ENCODE measurements around the gene ECEL1.
A peak's percentile ranks its signal among the peaks of the same experiment; 100 is the strongest.

DNA sequence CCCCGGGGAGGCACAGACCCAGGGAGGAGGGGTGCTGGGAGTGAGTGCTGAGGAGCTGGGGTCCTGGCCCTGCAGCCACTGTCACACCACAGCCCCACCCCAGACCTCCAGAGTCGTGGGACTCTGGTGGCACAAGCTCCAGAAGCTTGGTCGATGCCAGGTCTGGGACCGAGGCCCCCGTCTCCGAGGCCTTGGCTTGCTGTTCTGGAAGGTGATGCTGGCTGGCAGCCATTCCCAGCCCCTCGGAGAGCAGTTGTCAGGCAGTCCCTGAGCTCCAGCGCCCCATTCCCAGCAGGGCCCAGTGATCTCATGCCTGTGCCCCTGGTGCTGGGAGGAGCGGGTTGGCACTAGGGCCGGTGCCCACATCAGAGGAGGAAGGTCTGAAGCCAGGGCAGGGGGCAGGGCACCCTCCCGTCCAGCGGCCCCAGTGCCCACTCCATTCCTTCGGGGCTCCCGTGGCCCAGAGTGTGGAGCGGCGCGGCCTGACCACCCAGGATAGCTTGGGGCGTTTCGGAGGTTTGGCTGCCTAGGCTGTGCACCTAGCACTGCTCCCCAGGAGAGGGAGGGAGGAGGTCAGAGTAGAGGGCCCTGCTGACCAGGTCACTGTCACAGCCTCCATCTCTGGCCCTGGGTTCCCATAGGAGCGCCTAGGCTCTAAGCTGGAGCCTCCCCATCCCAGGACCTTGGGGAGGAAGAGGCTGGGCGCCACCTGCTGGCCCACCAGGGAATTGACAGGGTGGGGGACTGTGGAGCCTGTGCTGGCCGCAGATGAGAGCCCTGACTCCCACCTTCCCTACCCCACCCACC, 48.5 kb downstream of the ECEL1 start:
- TF ChIP-seq CTCF (IDR thresholded peaks at IDR 0.05) (peak; percentile 60), EZH2 (IDR thresholded peaks at IDR 0.05; ENCODE audit: borderline replicate concordance, insufficient read depth, low read depth, low read length, poor library complexity, severe bottlenecking) (no peak)

All from B cell (primary cell).